WTC11 (cell line): ENCODE measurements around the gene ACSF3. TPM values are rescaled to one million over a fixed set of nuclear protein-coding genes. Genes with fewer than 3 reads are reported as not detected.

Experiments
- ATAC-seq: fragments of 200-7000 bp; cut with Tn5 transposase; 2 replicates; pipeline ENCODE4 v1.10.0; 2021; ENCODE audit warnings: mild to moderate bottlenecking, moderate library complexity
- CTCF ChIA-PET: fragments of 300-600 bp; sonication (Branson Sonifier 250); formaldehyde crosslinking; loops from one replicate; lab custom pipeline; 2021; ENCODE audit warnings: antibody characterized with exemption; lab: Charles Lee
- POLR2A ChIA-PET: fragments of 350-600 bp; sonication (Branson Sonifier 250); formaldehyde crosslinking; loops from one replicate; lab custom pipeline; 2021; ENCODE audit warnings: antibody characterized with exemption; lab: Charles Lee
- DNase-seq: peaks from one replicate; pipeline ENCODE4 v3.0.0; 2021; ENCODE audit warnings: low spot score
- H3K27ac Mint-ChIP-seq: 2 replicates; pipeline ENCODE4 v1.8.0; 2021; ENCODE audit warnings: mixed read lengths
- H3K27me3 Mint-ChIP-seq: 2 replicates; pipeline ENCODE4 v1.8.0; 2021; ENCODE audit warnings: low read depth, mild to moderate bottlenecking, moderate library complexity, mixed read lengths
- H3K36me3 Mint-ChIP-seq: 2 replicates; pipeline ENCODE4 v1.8.0; 2021; ENCODE audit warnings: mixed read lengths
- H3K4me1 Mint-ChIP-seq: 2 replicates; pipeline ENCODE4 v1.8.0; 2022; ENCODE audit warnings: mixed read lengths
- H3K4me3 Mint-ChIP-seq: 2 replicates; pipeline ENCODE4 v1.8.0; 2021; ENCODE audit warnings: mild to moderate bottlenecking, moderate library complexity, mixed read lengths
- H3K9me3 Mint-ChIP-seq: 2 replicates; pipeline ENCODE4 v1.8.0; 2021; ENCODE audit warnings: mixed read lengths
- ATF1 ChIP-seq: sonication (generic); formaldehyde crosslinking; IDR thresholded peaks from 2 replicates; pipeline ENCODE4 v1.8.1; 2023; ENCODE audit warnings: mild to moderate bottlenecking, moderate library complexity, missing genetic modification reagents
- CREB1 ChIP-seq: sonication (generic); formaldehyde crosslinking; IDR thresholded peaks from 2 replicates; pipeline ENCODE4 v1.8.0; 2023; ENCODE audit warnings: mild to moderate bottlenecking, missing genetic modification reagents
- FOXJ3 ChIP-seq: sonication (generic); formaldehyde crosslinking; IDR thresholded peaks from 2 replicates; pipeline ENCODE4 v1.9.0; 2021; ENCODE audit warnings: missing genetic modification reagents, mild to moderate bottlenecking, borderline replicate concordance
- GABPB1 ChIP-seq: sonication (generic); formaldehyde crosslinking; IDR thresholded peaks from 2 replicates; pipeline ENCODE4 v1.8.1; 2023; ENCODE audit warnings: mild to moderate bottlenecking, missing genetic modification reagents
- GTF2I ChIP-seq: fragments of 250-450 bp; sonication (Bioruptor Pico); conservative IDR thresholded peaks from 2 replicates; pipeline ENCODE4 v1.4.0; 2021; ENCODE audit warnings: mild to moderate bottlenecking
- IRF2 ChIP-seq: sonication (generic); formaldehyde crosslinking; IDR thresholded peaks from 2 replicates; pipeline ENCODE4 v1.8.0; 2022; ENCODE audit warnings: low read depth, missing genetic modification reagents, borderline replicate concordance
- KAT7 ChIP-seq: sonication (generic); formaldehyde crosslinking; IDR thresholded peaks from 2 replicates; pipeline ENCODE4 v1.8.1; 2023; ENCODE audit warnings: missing genetic modification reagents, mild to moderate bottlenecking, borderline replicate concordance
- NFATC4 ChIP-seq: fragments of 250-450 bp; sonication (Bioruptor Pico); IDR thresholded peaks from 2 replicates; pipeline ENCODE4 v1.9.0; 2021; ENCODE audit warnings: mild to moderate bottlenecking
- NR1H2 ChIP-seq: sonication (generic); formaldehyde crosslinking; IDR thresholded peaks from 2 replicates; pipeline ENCODE4 v1.9.0; 2021; ENCODE audit warnings: mild to moderate bottlenecking, moderate library complexity, missing genetic modification reagents
- NR2C2 ChIP-seq: sonication (generic); formaldehyde crosslinking; IDR thresholded peaks from 2 replicates; pipeline ENCODE4 v1.8.0; 2022; ENCODE audit warnings: mild to moderate bottlenecking, missing genetic modification reagents
- OVOL2 ChIP-seq: fragments of 250-450 bp; sonication (Bioruptor Pico); IDR thresholded peaks from 2 replicates; pipeline ENCODE4 v1.9.0; 2021; ENCODE audit warnings: mild to moderate bottlenecking, borderline replicate concordance
- PRDM15 ChIP-seq: sonication (generic); formaldehyde crosslinking; IDR thresholded peaks from 2 replicates; pipeline ENCODE4 v1.8.0; 2022; ENCODE audit warnings: missing genetic modification reagents
- RORB ChIP-seq: fragments of 250-450 bp; sonication (Bioruptor Pico); IDR thresholded peaks from 2 replicates; pipeline ENCODE4 v1.9.0; 2021; ENCODE audit warnings: mild to moderate bottlenecking
- SMAD3 ChIP-seq: sonication (generic); formaldehyde crosslinking; IDR thresholded peaks from 2 replicates; pipeline ENCODE4 v1.8.0; 2022; ENCODE audit warnings: missing genetic modification reagents, mild to moderate bottlenecking, borderline replicate concordance
- ZNF138 ChIP-seq: sonication (generic); formaldehyde crosslinking; conservative IDR thresholded peaks from 2 replicates; pipeline ENCODE4 v1.8.1; 2022; ENCODE audit warnings: mild to moderate bottlenecking, moderate library complexity, missing genetic modification reagents
- ZNF232 ChIP-seq: sonication (generic); formaldehyde crosslinking; IDR thresholded peaks from 2 replicates; pipeline ENCODE4 v1.8.0; 2022; ENCODE audit warnings: mild to moderate bottlenecking, missing genetic modification reagents
- ZNF317 ChIP-seq: sonication (generic); formaldehyde crosslinking; IDR thresholded peaks from 2 replicates; pipeline ENCODE4 v1.8.1; 2023; ENCODE audit warnings: low read depth, mild to moderate bottlenecking, moderate library complexity, missing genetic modification reagents, borderline replicate concordance
- ZNF396 ChIP-seq: fragments of 250-450 bp; sonication (Bioruptor Pico); IDR thresholded peaks from 2 replicates; pipeline ENCODE4 v1.8.0; 2021; ENCODE audit warnings: mild to moderate bottlenecking, moderate library complexity, borderline replicate concordance
- total RNA-seq: library from RNA; stranded (reverse); gene quantifications from 3 replicates; pipeline ENCODE4 v1.2.3, GENCODE V29; 2021
- TF ChIP-seq, protein P1 (sequence below): sonication (generic); formaldehyde crosslinking; IDR thresholded peaks from 2 replicates; pipeline ENCODE4 v1.8.1; 2022; ENCODE audit warnings: mild to moderate bottlenecking, missing genetic modification reagents, moderate library complexity, borderline replicate concordance
- TF ChIP-seq, protein P2 (sequence below): sonication (generic); formaldehyde crosslinking; IDR thresholded peaks from 2 replicates; pipeline ENCODE4 v1.8.0; 2023; ENCODE audit warnings: missing genetic modification reagents, mild to moderate bottlenecking, borderline replicate concordance
- TF ChIP-seq, protein P3 (sequence below): sonication (generic); formaldehyde crosslinking; IDR thresholded peaks from 2 replicates; pipeline ENCODE4 v1.8.0; 2022; ENCODE audit warnings: mild to moderate bottlenecking, missing genetic modification reagents
- TF ChIP-seq, protein P4 (sequence below): sonication (generic); formaldehyde crosslinking; IDR thresholded peaks from 2 replicates; pipeline ENCODE4 v1.8.1; 2023; ENCODE audit warnings: mild to moderate bottlenecking, missing genetic modification reagents

Gene ACSF3
- total RNA-seq, 1 experiment from 2014 or later: 22.9 TPM

- POLR2A ChIA-PET: no interaction called here
- H3K9me3 Mint-ChIP-seq: no peaks in the 10 kb centered on the region
- peaks cover 29% of the 10 kb centered on the region for H3K4me1 Mint-ChIP-seq
- peak overlapping the region; percentile 99 for H3K4me3 Mint-ChIP-seq
- H3K36me3 Mint-ChIP-seq: no peaks in the 10 kb centered on the region; the same call in 1 of the 2 replicates
- peaks cover 23% of the 10 kb centered on the region for H3K27me3 Mint-ChIP-seq
- CTCF ChIA-PET: no interaction called here
- TF ChIP-seq RORB (no peak), GTF2I (no peak), NR1H2 (CRISPR knock-in tag) (no peak), ZNF138 (CRISPR knock-in tag) (no peak), PRDM15 (CRISPR knock-in tag) (no peak), SMAD3 (no peak), IRF2 (CRISPR knock-in tag) (no peak), NFATC4 (no peak), ZNF232 (no peak), ZNF396 (CRISPR knock-in tag) (no peak), KAT7 (CRISPR knock-in tag) (no peak), ATF1 (CRISPR knock-in tag) (no peak), GABPB1 (CRISPR knock-in tag) (no peak), NR2C2 (CRISPR knock-in tag) (no peak), OVOL2 (CRISPR knock-in tag) (no peak)
- TF ChIP-seq, protein P1, sequence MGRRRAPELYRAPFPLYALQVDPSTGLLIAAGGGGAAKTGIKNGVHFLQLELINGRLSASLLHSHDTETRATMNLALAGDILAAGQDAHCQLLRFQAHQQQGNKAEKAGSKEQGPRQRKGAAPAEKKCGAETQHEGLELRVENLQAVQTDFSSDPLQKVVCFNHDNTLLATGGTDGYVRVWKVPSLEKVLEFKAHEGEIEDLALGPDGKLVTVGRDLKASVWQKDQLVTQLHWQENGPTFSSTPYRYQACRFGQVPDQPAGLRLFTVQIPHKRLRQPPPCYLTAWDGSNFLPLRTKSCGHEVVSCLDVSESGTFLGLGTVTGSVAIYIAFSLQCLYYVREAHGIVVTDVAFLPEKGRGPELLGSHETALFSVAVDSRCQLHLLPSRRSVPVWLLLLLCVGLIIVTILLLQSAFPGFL (CRISPR knock-in tag): no peak
- no peak overlapping the region for H3K27ac Mint-ChIP-seq
- no peak for DNase-seq
- no peak for ATAC-seq
Observed at GRCh38 chr16:89094880-89095258, 1.2 kb downstream of the ACSF3 start.

DNA sequence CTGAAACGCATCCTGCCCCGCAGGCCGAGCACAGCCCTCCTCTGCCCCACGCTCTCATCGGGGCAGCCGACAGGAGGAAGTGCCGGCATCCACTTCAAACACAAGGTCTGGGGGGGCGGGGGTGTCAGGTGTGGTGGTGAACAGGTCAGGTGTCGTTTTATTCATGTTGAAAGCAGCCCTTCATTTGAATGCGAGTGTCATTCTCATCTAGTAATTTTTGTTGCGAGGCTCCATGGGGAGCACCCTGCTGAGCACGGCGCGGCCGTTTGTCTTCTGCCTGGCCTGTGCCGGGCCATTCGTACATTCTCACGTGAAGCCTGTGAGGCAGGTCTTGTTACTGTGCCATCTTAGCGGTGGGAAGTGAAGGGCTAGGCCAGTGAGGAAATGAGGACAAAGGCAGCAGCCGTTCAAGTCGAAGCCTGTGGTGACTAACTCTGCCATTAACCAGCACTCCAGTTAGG, 1.9 kb downstream of the ACSF3 start:
- H3K4me3 Mint-ChIP-seq: peak overlapping the region; percentile 99
- ChIA-PET CTCF (no interaction called here), POLR2A (no interaction called here)
- H3K9me3 Mint-ChIP-seq: no peaks in the 10 kb centered on the region
- DNase-seq (no peak), ATAC-seq (peak; percentile 46)
- H3K27me3 Mint-ChIP-seq: peaks cover 17% of the 10 kb centered on the region
- no peak for TF ChIP-seq CREB1 (CRISPR knock-in tag)
- no peak for TF ChIP-seq FOXJ3 (CRISPR knock-in tag)
- TF ChIP-seq, protein P2, sequence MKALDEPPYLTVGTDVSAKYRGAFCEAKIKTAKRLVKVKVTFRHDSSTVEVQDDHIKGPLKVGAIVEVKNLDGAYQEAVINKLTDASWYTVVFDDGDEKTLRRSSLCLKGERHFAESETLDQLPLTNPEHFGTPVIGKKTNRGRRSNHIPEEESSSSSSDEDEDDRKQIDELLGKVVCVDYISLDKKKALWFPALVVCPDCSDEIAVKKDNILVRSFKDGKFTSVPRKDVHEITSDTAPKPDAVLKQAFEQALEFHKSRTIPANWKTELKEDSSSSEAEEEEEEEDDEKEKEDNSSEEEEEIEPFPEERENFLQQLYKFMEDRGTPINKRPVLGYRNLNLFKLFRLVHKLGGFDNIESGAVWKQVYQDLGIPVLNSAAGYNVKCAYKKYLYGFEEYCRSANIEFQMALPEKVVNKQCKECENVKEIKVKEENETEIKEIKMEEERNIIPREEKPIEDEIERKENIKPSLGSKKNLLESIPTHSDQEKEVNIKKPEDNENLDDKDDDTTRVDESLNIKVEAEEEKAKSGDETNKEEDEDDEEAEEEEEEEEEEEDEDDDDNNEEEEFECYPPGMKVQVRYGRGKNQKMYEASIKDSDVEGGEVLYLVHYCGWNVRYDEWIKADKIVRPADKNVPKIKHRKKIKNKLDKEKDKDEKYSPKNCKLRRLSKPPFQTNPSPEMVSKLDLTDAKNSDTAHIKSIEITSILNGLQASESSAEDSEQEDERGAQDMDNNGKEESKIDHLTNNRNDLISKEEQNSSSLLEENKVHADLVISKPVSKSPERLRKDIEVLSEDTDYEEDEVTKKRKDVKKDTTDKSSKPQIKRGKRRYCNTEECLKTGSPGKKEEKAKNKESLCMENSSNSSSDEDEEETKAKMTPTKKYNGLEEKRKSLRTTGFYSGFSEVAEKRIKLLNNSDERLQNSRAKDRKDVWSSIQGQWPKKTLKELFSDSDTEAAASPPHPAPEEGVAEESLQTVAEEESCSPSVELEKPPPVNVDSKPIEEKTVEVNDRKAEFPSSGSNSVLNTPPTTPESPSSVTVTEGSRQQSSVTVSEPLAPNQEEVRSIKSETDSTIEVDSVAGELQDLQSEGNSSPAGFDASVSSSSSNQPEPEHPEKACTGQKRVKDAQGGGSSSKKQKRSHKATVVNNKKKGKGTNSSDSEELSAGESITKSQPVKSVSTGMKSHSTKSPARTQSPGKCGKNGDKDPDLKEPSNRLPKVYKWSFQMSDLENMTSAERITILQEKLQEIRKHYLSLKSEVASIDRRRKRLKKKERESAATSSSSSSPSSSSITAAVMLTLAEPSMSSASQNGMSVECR (CRISPR knock-in tag): no peak
- TF ChIP-seq, protein P3, sequence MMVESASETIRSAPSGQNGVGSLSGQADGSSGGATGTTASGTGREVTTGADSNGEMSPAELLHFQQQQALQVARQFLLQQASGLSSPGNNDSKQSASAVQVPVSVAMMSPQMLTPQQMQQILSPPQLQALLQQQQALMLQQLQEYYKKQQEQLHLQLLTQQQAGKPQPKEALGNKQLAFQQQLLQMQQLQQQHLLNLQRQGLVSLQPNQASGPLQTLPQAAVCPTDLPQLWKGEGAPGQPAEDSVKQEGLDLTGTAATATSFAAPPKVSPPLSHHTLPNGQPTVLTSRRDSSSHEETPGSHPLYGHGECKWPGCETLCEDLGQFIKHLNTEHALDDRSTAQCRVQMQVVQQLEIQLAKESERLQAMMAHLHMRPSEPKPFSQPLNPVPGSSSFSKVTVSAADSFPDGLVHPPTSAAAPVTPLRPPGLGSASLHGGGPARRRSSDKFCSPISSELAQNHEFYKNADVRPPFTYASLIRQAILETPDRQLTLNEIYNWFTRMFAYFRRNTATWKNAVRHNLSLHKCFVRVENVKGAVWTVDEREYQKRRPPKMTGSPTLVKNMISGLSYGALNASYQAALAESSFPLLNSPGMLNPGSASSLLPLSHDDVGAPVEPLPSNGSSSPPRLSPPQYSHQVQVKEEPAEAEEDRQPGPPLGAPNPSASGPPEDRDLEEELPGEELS (CRISPR knock-in tag): no peak
- TF ChIP-seq, protein P4, sequence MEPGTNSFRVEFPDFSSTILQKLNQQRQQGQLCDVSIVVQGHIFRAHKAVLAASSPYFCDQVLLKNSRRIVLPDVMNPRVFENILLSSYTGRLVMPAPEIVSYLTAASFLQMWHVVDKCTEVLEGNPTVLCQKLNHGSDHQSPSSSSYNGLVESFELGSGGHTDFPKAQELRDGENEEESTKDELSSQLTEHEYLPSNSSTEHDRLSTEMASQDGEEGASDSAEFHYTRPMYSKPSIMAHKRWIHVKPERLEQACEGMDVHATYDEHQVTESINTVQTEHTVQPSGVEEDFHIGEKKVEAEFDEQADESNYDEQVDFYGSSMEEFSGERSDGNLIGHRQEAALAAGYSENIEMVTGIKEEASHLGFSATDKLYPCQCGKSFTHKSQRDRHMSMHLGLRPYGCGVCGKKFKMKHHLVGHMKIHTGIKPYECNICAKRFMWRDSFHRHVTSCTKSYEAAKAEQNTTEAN (CRISPR knock-in tag): no peak
- no peak for TF ChIP-seq ZNF317 (CRISPR knock-in tag)
- H3K36me3 Mint-ChIP-seq: no peaks in the 10 kb centered on the region; the same call in none of the 2 replicates
- peak overlapping the region; percentile 82; the same call in 1 of the 2 replicates for H3K27ac Mint-ChIP-seq
- peaks cover 29% of the 10 kb centered on the region for H3K4me1 Mint-ChIP-seq
